Astrocyte of the cerebellum (primary cell): Measurements from ENCODE around the gene CTXN1.

Experiments
- DNase-seq: peaks from one replicate; pipeline ENCODE4 v3.0.0-alpha.2; 2011; ENCODE audit warnings: low read depth
- H3K4me3 ChIP-seq: 2 replicates; pipeline ENCODE4 v1.5.1; 2011; ENCODE audit warnings: mild to moderate bottlenecking, low read depth, low read length, moderate library complexity
- CTCF ChIP-seq: IDR thresholded peaks from 2 replicates; pipeline ENCODE4 v1.5.1; 2012; ENCODE audit warnings: low read length, low read depth, moderate library complexity, mild to moderate bottlenecking; ENCODE audit errors: missing control alignments
- in situ Hi-C: cut with HindIII; loops from 2 replicates; pipeline ENCODE4 v1.10.0; 2017; ENCODE audit warnings: low sequenced_read_pairs

CTXN1 gene

GRCh38 chr19:7916955-7917266, 9.0 kb downstream of the CTXN1 start:
- in situ Hi-C loops = no loop called here
- H3K4me3 ChIP-seq = no peak overlapping the region
- DNase-seq = no peak
- TF ChIP-seq CTCF = no peak

- no peak for DNase-seq
- TF ChIP-seq CTCF = no peak
- in situ Hi-C loops = no loop called here
- H3K4me3 ChIP-seq = peak overlapping the region; percentile 20
Measured at GRCh38 chr19:7916103-7916954, 9.6 kb downstream of the CTXN1 start.

- H3K4me3 ChIP-seq = no peak overlapping the region
- no peak for DNase-seq
- in situ Hi-C loops = no loop called here
- no peak for TF ChIP-seq CTCF
Measured at GRCh38 chr19:7915250-7916102, 10.5 kb downstream of the CTXN1 start.

- no peak within 1 kb of the TSS for H3K4me3 ChIP-seq
- TF ChIP-seq CTCF = no peak
- DNase-seq = no peak
- in situ Hi-C loops = no loop called here
Measured at GRCh38 chr19:7914598-7915045, 11.3 kb downstream of the CTXN1 start, which contains the start of gene TGFBR3L. TSS of gene TGFBR3L (plus strand) at chr19:7914830.

GRCh38 chr19:7914099-7914498, 11.8 kb downstream of the CTXN1 start:
- in situ Hi-C loops = no loop called here
- no peak for TF ChIP-seq CTCF
- no peak for DNase-seq
- no peak overlapping the region for H3K4me3 ChIP-seq

- no peak for TF ChIP-seq CTCF
- no peak overlapping the region for H3K4me3 ChIP-seq
- no peak for DNase-seq
- in situ Hi-C loops = no loop called here
Measured at GRCh38 chr19:7913652-7914051, 12.3 kb downstream of the CTXN1 start.
